ENCODE data around the gene RPS6KA2. TPM values are rescaled to one million over a fixed set of nuclear protein-coding genes. Genes with fewer than 3 reads are reported as not detected.

The RPS6KA2 gene
- total RNA-seq, 2 donors from 2014 or later, result 78.6 to 131 TPM

DNA sequence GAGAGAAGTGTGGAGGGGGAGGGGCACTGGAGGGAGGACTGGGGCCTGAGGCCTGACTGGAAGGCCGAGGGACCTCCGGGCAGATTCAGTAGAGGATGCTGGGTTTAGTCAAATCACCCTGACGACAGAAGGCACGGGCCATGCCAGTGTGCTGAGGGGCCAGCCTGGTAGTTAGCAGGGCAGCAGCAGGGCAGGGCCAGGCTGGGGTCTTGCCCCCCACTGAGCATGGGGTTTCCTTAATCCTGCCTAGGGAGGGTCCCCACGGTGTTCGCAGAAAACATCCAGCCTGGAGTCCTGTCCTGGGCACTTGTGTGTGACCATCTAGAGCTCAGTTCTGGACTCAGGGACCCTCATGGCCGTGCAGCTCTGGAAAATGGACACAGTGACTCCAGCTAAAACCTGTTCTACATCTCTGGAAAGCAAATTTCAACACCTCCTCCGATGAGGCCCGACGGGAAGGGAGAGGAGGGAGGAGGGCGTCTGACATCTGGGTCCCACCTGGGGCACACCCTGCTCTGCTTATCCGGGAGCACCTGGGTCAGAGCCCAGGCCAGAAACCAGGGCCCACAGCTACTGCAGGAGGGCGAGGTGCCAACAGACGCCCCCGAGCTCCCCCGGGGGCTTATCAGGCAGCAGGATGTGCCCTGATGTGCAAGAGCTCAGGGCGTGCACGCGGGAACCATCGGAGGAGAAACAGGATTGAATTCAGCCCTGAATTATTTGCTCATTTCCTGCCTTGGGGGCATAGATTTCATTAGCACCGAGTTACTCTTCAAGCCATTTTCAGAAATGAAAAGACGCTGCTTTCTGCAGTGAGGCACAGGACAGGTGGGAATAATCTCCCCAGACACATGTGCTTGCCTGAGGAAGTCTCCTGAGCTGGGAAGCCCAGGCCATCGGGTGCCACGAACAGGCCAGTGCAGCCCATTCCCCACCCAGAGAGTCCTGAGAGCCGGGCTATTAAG is 166.3 kb downstream of the RPS6KA2 start:
- H3K4me3 ChIP-seq, result no peak overlapping the region
- TF ChIP-seq CTCF (IDR thresholded peaks at IDR 0.05), result no peak
- H3K27ac ChIP-seq, result no peak overlapping the region
- peaks cover 15% of the 10 kb centered on the region for H3K36me3 ChIP-seq
- DNase-seq (ENCODE audit: low spot score), result no peak
- H3K4me1 ChIP-seq, result peaks cover 0 to 20% of the 10 kb centered on the region in 2 donors
- no peaks in the 10 kb centered on the region for H3K27me3 ChIP-seq
- H3K9me3 ChIP-seq, result no peaks in the 10 kb centered on the region

GRCh38 chr6:166459906-166460305 is 167.1 kb downstream of the RPS6KA2 start:
- no peak for TF ChIP-seq CTCF (IDR thresholded peaks at IDR 0.05)
- Histone ChIP-seq H3K9me3 (no peaks in the 10 kb centered on the region), H3K36me3 (peaks cover 15% of the 10 kb centered on the region), H3K27me3 (no peaks in the 10 kb centered on the region), H3K4me1 (peaks cover 0 to 20% of the 10 kb centered on the region in 2 donors), H3K27ac (no peak overlapping the region), H3K4me3 (no peak overlapping the region)
- no peak for DNase-seq (ENCODE audit: low spot score)

DNA sequence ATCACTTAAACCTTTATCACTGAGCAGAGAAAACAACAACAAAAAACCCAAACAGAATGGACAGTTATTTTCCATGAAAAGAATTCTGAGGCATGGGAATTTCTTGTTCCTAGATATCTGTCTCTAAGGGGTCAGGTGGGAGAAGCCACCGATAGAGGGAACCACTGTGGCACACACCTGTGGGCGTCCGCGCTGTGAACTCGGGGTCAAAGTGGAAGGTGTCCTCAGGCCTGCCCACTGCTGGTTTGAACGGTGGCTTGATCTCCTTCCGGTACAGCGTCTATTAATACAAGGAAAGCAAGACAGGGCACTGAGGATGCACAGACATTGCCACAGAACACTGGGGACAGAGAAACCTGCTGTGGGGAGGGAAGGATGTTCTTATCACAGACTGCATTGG is 167.8 kb downstream of the RPS6KA2 start:
- H3K27me3 ChIP-seq, result no peaks in the 10 kb centered on the region
- no peaks in the 10 kb centered on the region for H3K9me3 ChIP-seq
- H3K4me1 ChIP-seq, result peaks cover 0 to 20% of the 10 kb centered on the region in 2 donors
- peaks cover 15% of the 10 kb centered on the region for H3K36me3 ChIP-seq
- no peak overlapping the region for H3K27ac ChIP-seq
- no peak overlapping the region for H3K4me3 ChIP-seq
- no peak for DNase-seq (ENCODE audit: low spot score)
- no peak for TF ChIP-seq CTCF (IDR thresholded peaks at IDR 0.05)

DNA sequence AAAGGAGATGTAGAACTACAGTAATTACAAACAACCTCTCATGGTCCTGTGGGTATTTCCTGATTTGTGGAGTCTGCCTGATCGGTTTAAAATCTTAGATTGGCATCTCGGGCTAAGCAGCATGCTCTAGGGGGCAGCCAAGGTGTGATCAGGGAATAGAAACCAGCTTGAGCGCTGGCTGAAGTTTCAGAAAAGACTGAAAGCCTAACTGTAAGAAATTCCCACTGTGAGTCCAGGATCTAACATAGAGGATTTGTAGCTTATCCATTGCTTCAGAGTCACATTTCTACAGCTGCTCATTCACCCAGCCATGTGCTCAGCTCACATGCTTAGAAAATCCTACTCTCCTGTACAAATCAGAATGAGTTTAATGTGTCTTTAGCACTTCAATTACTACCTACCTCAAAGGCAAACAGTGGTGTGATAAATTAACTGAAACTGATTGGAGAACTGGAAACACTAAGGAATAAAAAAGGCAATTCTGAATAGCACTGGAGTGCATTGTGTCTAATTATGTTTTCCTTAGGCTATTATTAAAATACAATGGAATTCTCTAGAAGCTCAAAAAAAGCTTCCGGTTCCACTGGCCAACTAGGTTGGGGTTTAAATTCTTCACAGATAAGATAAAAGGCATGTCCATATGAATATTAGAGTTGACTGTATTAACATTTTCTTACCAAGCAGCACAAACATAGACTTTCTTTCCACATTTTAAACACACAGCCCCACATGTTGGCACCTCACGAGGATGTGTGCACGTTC is 170.5 kb downstream of the RPS6KA2 start:
- Histone ChIP-seq H3K27me3 (no peaks in the 10 kb centered on the region), H3K4me1 (peaks cover 0 to 20% of the 10 kb centered on the region in 2 donors), H3K4me3 (no peak overlapping the region), H3K27ac (no peak overlapping the region), H3K9me3 (peaks cover 0 to 4% of the 10 kb centered on the region in 2 donors), H3K36me3 (peaks cover 10% of the 10 kb centered on the region)
- no peak for DNase-seq (ENCODE audit: low spot score)
- no peak for TF ChIP-seq CTCF (IDR thresholded peaks at IDR 0.05)

GRCh38 chr6:166454692-166455515 is 172.1 kb downstream of the RPS6KA2 start:
- Histone ChIP-seq H3K36me3 (peaks cover 10% of the 10 kb centered on the region), H3K9me3 (peaks cover 0 to 4% of the 10 kb centered on the region in 2 donors), H3K27me3 (no peaks in the 10 kb centered on the region), H3K4me3 (no peak overlapping the region), H3K27ac (no peak overlapping the region), H3K4me1 (peaks cover 0 to 12% of the 10 kb centered on the region in 2 donors)
- no peak for TF ChIP-seq CTCF (IDR thresholded peaks at IDR 0.05)
- no peak for DNase-seq (ENCODE audit: low spot score)

All from right atrium auricular region (tissue), 2 donors.